ENCODE results near the gene SARDH.

SARDH gene

GRCh38 chr9:133740911-133741310 lies 2.8 kb upstream of the SARDH start:
- no peak for DNase-seq
- no peaks in the 10 kb centered on the region for H3K36me3 ChIP-seq (ENCODE audit: control insufficient read depth, insufficient read depth, low read length)
- no peak overlapping the region for H3K27ac ChIP-seq (ENCODE audit: insufficient read depth, low read length, poor library complexity, severe bottlenecking)
- H3K27me3 ChIP-seq (replicated peaks; ENCODE audit: control insufficient read depth, insufficient read depth, low read length, poor library complexity, severe bottlenecking): no peaks in the 10 kb centered on the region
- H3K4me1 ChIP-seq (ENCODE audit: control insufficient read depth, insufficient read depth, low read length, poor library complexity, severe bottlenecking): peaks cover 12% of the 10 kb centered on the region
- H3K4me3 ChIP-seq (ENCODE audit: insufficient read depth, low read depth, low read length, poor library complexity, severe bottlenecking): no peak overlapping the region
- no peaks in the 10 kb centered on the region for H3K9me3 ChIP-seq (ENCODE audit: control insufficient read depth, low read length)

DNA sequence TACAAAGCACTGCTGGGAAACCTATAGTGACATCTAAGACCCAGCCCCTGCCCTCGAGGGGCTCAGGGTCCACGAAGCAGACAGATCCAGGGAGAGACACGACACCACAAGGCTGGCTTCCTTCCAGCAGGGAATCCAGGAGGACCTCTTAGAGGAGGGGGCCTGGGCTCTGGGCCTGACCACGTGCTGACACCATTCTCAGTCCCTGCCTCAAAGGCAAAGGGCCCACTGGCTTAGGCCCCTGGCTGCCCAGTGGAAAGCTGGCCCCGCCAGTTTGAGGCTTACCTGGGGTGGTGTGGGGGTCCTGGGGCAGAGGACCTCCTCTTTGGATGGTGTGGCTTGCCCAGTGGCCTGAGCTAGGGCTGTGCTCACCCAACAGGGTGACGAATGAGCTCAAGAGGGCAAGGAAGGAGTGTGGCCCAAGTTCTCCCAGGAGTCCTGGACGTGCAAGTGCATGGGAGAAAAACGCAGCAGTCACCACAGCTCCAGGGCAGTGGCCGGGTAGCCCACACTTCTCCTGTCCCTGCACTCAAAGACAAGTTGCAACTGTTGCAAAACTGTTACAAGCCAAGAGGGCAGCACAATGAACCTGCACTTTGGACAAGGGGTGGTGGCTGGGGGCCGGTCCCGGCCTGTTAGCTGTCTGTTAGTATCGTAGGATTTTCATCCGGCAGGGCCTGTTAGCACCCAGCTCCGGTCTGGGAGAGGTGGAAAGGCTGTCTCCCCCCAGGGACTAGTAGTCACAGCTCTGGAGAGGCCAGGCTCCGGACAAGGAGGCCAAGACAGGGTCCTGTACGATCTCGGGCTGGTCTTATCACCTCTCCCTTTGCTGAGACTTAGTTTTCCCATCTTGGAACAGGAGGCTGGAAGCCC lies 1.5 kb upstream of the SARDH start:
- Histone ChIP-seq H3K4me1 (ENCODE audit: control insufficient read depth, insufficient read depth, low read length, poor library complexity, severe bottlenecking) (peaks cover 12% of the 10 kb centered on the region), H3K9me3 (ENCODE audit: control insufficient read depth, low read length) (no peaks in the 10 kb centered on the region), H3K27me3 (replicated peaks; ENCODE audit: control insufficient read depth, insufficient read depth, low read length, poor library complexity, severe bottlenecking) (no peaks in the 10 kb centered on the region), H3K36me3 (ENCODE audit: control insufficient read depth, insufficient read depth, low read length) (no peaks in the 10 kb centered on the region), H3K27ac (ENCODE audit: insufficient read depth, low read length, poor library complexity, severe bottlenecking) (no peak overlapping the region), H3K4me3 (ENCODE audit: insufficient read depth, low read depth, low read length, poor library complexity, severe bottlenecking) (no peak overlapping the region)
- no peak for DNase-seq

GRCh38 chr9:133738640-133739225 lies 581 bp upstream of the SARDH start:
- H3K27me3 ChIP-seq (replicated peaks; ENCODE audit: control insufficient read depth, insufficient read depth, low read length, poor library complexity, severe bottlenecking): no peaks in the 10 kb centered on the region
- no peaks in the 10 kb centered on the region for H3K9me3 ChIP-seq (ENCODE audit: control insufficient read depth, low read length)
- H3K27ac ChIP-seq (ENCODE audit: insufficient read depth, low read length, poor library complexity, severe bottlenecking): no peak overlapping the region
- peaks cover 12% of the 10 kb centered on the region for H3K4me1 ChIP-seq (ENCODE audit: control insufficient read depth, insufficient read depth, low read length, poor library complexity, severe bottlenecking)
- H3K36me3 ChIP-seq (ENCODE audit: control insufficient read depth, insufficient read depth, low read length): no peaks in the 10 kb centered on the region
- DNase-seq: no peak
- H3K4me3 ChIP-seq (ENCODE audit: insufficient read depth, low read depth, low read length, poor library complexity, severe bottlenecking): peak overlapping the region; percentile 55

GRCh38 chr9:133737071-133737773 lies 930 bp downstream of the SARDH start:
- DNase-seq: no peak
- no peaks in the 10 kb centered on the region for H3K9me3 ChIP-seq (ENCODE audit: control insufficient read depth, low read length)
- H3K36me3 ChIP-seq (ENCODE audit: control insufficient read depth, insufficient read depth, low read length): no peaks in the 10 kb centered on the region
- H3K4me1 ChIP-seq (ENCODE audit: control insufficient read depth, insufficient read depth, low read length, poor library complexity, severe bottlenecking): peaks cover 12% of the 10 kb centered on the region
- H3K27me3 ChIP-seq (replicated peaks; ENCODE audit: control insufficient read depth, insufficient read depth, low read length, poor library complexity, severe bottlenecking): no peaks in the 10 kb centered on the region
- no peak overlapping the region for H3K4me3 ChIP-seq (ENCODE audit: insufficient read depth, low read depth, low read length, poor library complexity, severe bottlenecking)
- H3K27ac ChIP-seq (ENCODE audit: insufficient read depth, low read length, poor library complexity, severe bottlenecking): no peak overlapping the region

DNA sequence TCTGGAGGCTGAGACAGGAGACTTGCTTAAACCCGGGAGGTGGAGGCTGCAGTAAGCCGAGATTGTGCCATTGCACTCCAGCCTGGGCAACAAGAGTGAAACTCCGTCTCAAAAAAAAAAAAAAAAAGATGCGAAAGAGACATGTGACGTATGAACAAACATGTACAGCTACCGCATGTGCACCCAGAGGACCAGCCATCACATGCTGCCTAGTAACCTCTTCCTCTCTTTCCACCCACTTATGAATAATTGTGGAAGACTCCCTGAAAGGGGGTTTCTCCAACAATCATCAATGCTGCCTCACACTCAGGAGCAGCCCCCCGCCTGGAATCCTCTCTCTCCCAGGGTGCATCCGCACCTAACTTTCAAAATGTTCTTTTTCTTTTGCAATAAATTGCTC lies 2.2 kb downstream of the SARDH start:
- no peaks in the 10 kb centered on the region for H3K9me3 ChIP-seq (ENCODE audit: control insufficient read depth, low read length)
- no peaks in the 10 kb centered on the region for H3K36me3 ChIP-seq (ENCODE audit: control insufficient read depth, insufficient read depth, low read length)
- H3K4me1 ChIP-seq (ENCODE audit: control insufficient read depth, insufficient read depth, low read length, poor library complexity, severe bottlenecking): peaks cover 12% of the 10 kb centered on the region
- H3K27ac ChIP-seq (ENCODE audit: insufficient read depth, low read length, poor library complexity, severe bottlenecking): no peak overlapping the region
- H3K4me3 ChIP-seq (ENCODE audit: insufficient read depth, low read depth, low read length, poor library complexity, severe bottlenecking): no peak overlapping the region
- H3K27me3 ChIP-seq (replicated peaks; ENCODE audit: control insufficient read depth, insufficient read depth, low read length, poor library complexity, severe bottlenecking): no peaks in the 10 kb centered on the region
- DNase-seq: no peak

DNA sequence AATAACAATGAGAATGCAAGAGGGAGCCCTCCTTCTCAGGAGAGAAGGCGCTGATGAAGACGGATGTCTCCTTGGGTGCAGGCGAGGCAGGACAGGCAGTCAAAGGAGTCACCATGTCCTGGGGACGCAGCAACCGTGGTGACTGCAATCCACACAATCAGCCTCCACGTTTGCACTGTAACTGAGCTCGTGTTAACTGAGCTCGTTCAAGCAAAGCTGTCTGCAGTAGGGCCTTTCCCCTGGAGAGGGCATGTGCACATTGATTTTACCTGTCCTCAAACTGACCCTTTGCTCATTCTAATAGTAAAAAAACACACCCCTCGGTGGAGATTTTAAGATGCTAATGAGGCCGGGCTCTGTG lies 2.8 kb downstream of the SARDH start:
- Histone ChIP-seq H3K27me3 (replicated peaks; ENCODE audit: control insufficient read depth, insufficient read depth, low read length, poor library complexity, severe bottlenecking) (no peaks in the 10 kb centered on the region), H3K4me3 (ENCODE audit: insufficient read depth, low read depth, low read length, poor library complexity, severe bottlenecking) (no peak overlapping the region), H3K4me1 (ENCODE audit: control insufficient read depth, insufficient read depth, low read length, poor library complexity, severe bottlenecking) (peaks cover 12% of the 10 kb centered on the region), H3K9me3 (ENCODE audit: control insufficient read depth, low read length) (no peaks in the 10 kb centered on the region), H3K36me3 (ENCODE audit: control insufficient read depth, insufficient read depth, low read length) (no peaks in the 10 kb centered on the region), H3K27ac (ENCODE audit: insufficient read depth, low read length, poor library complexity, severe bottlenecking) (no peak overlapping the region)
- DNase-seq: no peak

- Histone ChIP-seq H3K36me3 (ENCODE audit: control insufficient read depth, insufficient read depth, low read length) (no peaks in the 10 kb centered on the region), H3K9me3 (ENCODE audit: control insufficient read depth, low read length) (no peaks in the 10 kb centered on the region), H3K27ac (ENCODE audit: insufficient read depth, low read length, poor library complexity, severe bottlenecking) (no peak overlapping the region), H3K4me3 (ENCODE audit: insufficient read depth, low read depth, low read length, poor library complexity, severe bottlenecking) (no peak overlapping the region), H3K4me1 (ENCODE audit: control insufficient read depth, insufficient read depth, low read length, poor library complexity, severe bottlenecking) (peaks cover 12% of the 10 kb centered on the region), H3K27me3 (replicated peaks; ENCODE audit: control insufficient read depth, insufficient read depth, low read length, poor library complexity, severe bottlenecking) (no peaks in the 10 kb centered on the region)
- DNase-seq: no peak
These were observed 3.4 kb downstream of the SARDH start for GRCh38 chr9:133734590-133735414.

DNA sequence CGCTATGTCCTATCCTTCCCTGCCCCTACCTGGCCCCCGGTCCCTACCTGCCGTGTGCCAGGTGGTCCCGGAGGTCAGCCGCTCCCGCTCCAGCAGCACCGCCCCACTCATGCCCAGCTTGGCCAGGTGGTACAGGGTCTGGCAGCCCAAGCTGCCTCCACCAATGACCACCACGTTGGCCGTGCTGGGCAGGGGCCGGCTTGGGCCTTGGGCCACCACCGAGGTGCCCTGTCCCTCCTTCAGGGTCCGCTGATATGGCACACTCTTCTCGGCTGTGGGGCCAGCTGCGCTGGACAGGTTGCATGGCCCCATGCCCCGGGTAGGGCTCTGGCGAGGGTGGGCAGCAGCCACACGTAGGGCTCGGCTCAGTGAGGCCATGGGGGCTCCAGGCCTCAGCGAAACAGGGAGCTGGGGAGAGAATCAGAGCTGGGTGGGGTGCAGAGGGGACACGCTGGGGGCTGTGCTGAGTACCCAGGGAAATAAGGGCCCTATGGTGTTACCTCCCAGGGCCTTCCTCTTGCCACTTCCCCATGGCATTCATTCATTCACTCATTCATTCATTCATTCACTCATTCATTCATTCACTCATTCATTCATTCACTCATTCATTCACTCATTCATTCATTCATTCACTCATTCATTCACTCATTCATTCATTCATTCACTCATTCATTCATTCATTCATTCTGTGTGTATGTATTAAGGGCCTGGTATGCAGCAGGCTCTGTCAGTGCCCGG lies 4.2 kb downstream of the SARDH start:
- Histone ChIP-seq H3K27ac (ENCODE audit: insufficient read depth, low read length, poor library complexity, severe bottlenecking) (no peak overlapping the region), H3K4me3 (ENCODE audit: insufficient read depth, low read depth, low read length, poor library complexity, severe bottlenecking) (no peak overlapping the region), H3K27me3 (replicated peaks; ENCODE audit: control insufficient read depth, insufficient read depth, low read length, poor library complexity, severe bottlenecking) (no peaks in the 10 kb centered on the region), H3K36me3 (ENCODE audit: control insufficient read depth, insufficient read depth, low read length) (no peaks in the 10 kb centered on the region), H3K4me1 (ENCODE audit: control insufficient read depth, insufficient read depth, low read length, poor library complexity, severe bottlenecking) (peaks cover 10% of the 10 kb centered on the region), H3K9me3 (ENCODE audit: control insufficient read depth, low read length) (no peaks in the 10 kb centered on the region)
- DNase-seq: no peak

GRCh38 chr9:133733421-133733795 lies 4.7 kb downstream of the SARDH start:
- Histone ChIP-seq H3K36me3 (ENCODE audit: control insufficient read depth, insufficient read depth, low read length) (no peaks in the 10 kb centered on the region), H3K4me1 (ENCODE audit: control insufficient read depth, insufficient read depth, low read length, poor library complexity, severe bottlenecking) (peaks cover 4% of the 10 kb centered on the region), H3K27me3 (replicated peaks; ENCODE audit: control insufficient read depth, insufficient read depth, low read length, poor library complexity, severe bottlenecking) (no peaks in the 10 kb centered on the region), H3K27ac (ENCODE audit: insufficient read depth, low read length, poor library complexity, severe bottlenecking) (no peak overlapping the region), H3K4me3 (ENCODE audit: insufficient read depth, low read depth, low read length, poor library complexity, severe bottlenecking) (no peak overlapping the region), H3K9me3 (ENCODE audit: control insufficient read depth, low read length) (no peaks in the 10 kb centered on the region)
- DNase-seq: no peak

Measured in effector memory CD4-positive, alpha-beta T cell (primary cell).